WTC11 (cell line): ENCODE measurements around the gene ARHGAP32. TPM values are rescaled to one million over a fixed set of nuclear protein-coding genes. Genes with fewer than 3 reads are reported as not detected.

Source experiments
- ATAC-seq: fragments of 200-7000 bp; cut with Tn5 transposase; 2 replicates; pipeline ENCODE4 v1.10.0; 2021; ENCODE audit warnings: mild to moderate bottlenecking, moderate library complexity
- CTCF ChIA-PET: fragments of 300-600 bp; sonication (Branson Sonifier 250); formaldehyde crosslinking; loops from one replicate; lab custom pipeline; 2021; ENCODE audit warnings: antibody characterized with exemption; lab: Charles Lee
- POLR2A ChIA-PET: fragments of 350-600 bp; sonication (Branson Sonifier 250); formaldehyde crosslinking; loops from one replicate; lab custom pipeline; 2021; ENCODE audit warnings: antibody characterized with exemption; lab: Charles Lee
- DNase-seq: peaks from one replicate; pipeline ENCODE4 v3.0.0; 2021; ENCODE audit warnings: low spot score
- H3K27ac Mint-ChIP-seq: 2 replicates; pipeline ENCODE4 v1.8.0; 2021; ENCODE audit warnings: mixed read lengths
- H3K27me3 Mint-ChIP-seq: 2 replicates; pipeline ENCODE4 v1.8.0; 2021; ENCODE audit warnings: low read depth, mild to moderate bottlenecking, moderate library complexity, mixed read lengths
- H3K36me3 Mint-ChIP-seq: 2 replicates; pipeline ENCODE4 v1.8.0; 2021; ENCODE audit warnings: mixed read lengths
- H3K4me1 Mint-ChIP-seq: 2 replicates; pipeline ENCODE4 v1.8.0; 2022; ENCODE audit warnings: mixed read lengths
- H3K4me3 Mint-ChIP-seq: 2 replicates; pipeline ENCODE4 v1.8.0; 2021; ENCODE audit warnings: mild to moderate bottlenecking, moderate library complexity, mixed read lengths
- H3K9me3 Mint-ChIP-seq: 2 replicates; pipeline ENCODE4 v1.8.0; 2021; ENCODE audit warnings: mixed read lengths
- ATF6 ChIP-seq: sonication (generic); formaldehyde crosslinking; IDR thresholded peaks from 2 replicates; pipeline ENCODE4 v1.8.1; 2023; ENCODE audit warnings: mild to moderate bottlenecking, missing genetic modification reagents
- E2F1 ChIP-seq: sonication (generic); formaldehyde crosslinking; IDR thresholded peaks from 2 replicates; pipeline ENCODE4 v1.8.0; 2022; ENCODE audit warnings: mild to moderate bottlenecking, missing genetic modification reagents
- ELF4 ChIP-seq: sonication (generic); formaldehyde crosslinking; IDR thresholded peaks from 2 replicates; pipeline ENCODE4 v1.8.1; 2022; ENCODE audit warnings: low read depth, mild to moderate bottlenecking, moderate library complexity, missing genetic modification reagents
- FOXK1 ChIP-seq: sonication (generic); formaldehyde crosslinking; IDR thresholded peaks from 2 replicates; pipeline ENCODE4 v1.8.0; 2022; ENCODE audit warnings: mild to moderate bottlenecking, moderate library complexity, missing genetic modification reagents
- HMGA2 ChIP-seq: fragments of 250-450 bp; sonication (Bioruptor Pico); IDR thresholded peaks from 2 replicates; pipeline ENCODE4 v1.4.0; 2021; ENCODE audit warnings: mild to moderate bottlenecking, moderate library complexity
- IRF1 ChIP-seq: sonication (generic); formaldehyde crosslinking; IDR thresholded peaks from 2 replicates; pipeline ENCODE4 v1.8.0; 2023; ENCODE audit warnings: missing genetic modification reagents
- JUN ChIP-seq: sonication (generic); formaldehyde crosslinking; IDR thresholded peaks from 2 replicates; pipeline ENCODE4 v1.8.0; 2023; ENCODE audit warnings: mild to moderate bottlenecking, missing genetic modification reagents
- NR1H2 ChIP-seq: sonication (generic); formaldehyde crosslinking; IDR thresholded peaks from 2 replicates; pipeline ENCODE4 v1.9.0; 2021; ENCODE audit warnings: mild to moderate bottlenecking, moderate library complexity, missing genetic modification reagents
- NR3C1 ChIP-seq: sonication (generic); formaldehyde crosslinking; conservative IDR thresholded peaks from 2 replicates; pipeline ENCODE4 v1.8.1; 2023; ENCODE audit warnings: low read depth, mild to moderate bottlenecking, missing genetic modification reagents
- SMAD4 ChIP-seq: sonication (generic); formaldehyde crosslinking; IDR thresholded peaks from 2 replicates; pipeline ENCODE4 v1.8.0; 2022; ENCODE audit warnings: mild to moderate bottlenecking, missing genetic modification reagents
- SOX15 ChIP-seq: fragments of 250-450 bp; sonication (Bioruptor Pico); IDR thresholded peaks from 2 replicates; pipeline ENCODE4 v1.9.0; 2021; ENCODE audit warnings: mild to moderate bottlenecking
- TCF7 ChIP-seq: sonication (generic); formaldehyde crosslinking; IDR thresholded peaks from 2 replicates; pipeline ENCODE4 v1.8.0; 2022; ENCODE audit warnings: mild to moderate bottlenecking, low read depth, missing genetic modification reagents, moderate library complexity
- TEAD4 ChIP-seq: sonication (generic); formaldehyde crosslinking; IDR thresholded peaks from 2 replicates; pipeline ENCODE4 v1.8.0; 2022; ENCODE audit warnings: mild to moderate bottlenecking, missing genetic modification reagents
- USF2 ChIP-seq: sonication (generic); formaldehyde crosslinking; IDR thresholded peaks from 2 replicates; pipeline ENCODE4 v1.8.1; 2023; ENCODE audit warnings: mild to moderate bottlenecking, missing genetic modification reagents, moderate library complexity
- ZNF416 ChIP-seq: fragments of 250-450 bp; sonication (Bioruptor Pico); IDR thresholded peaks from 2 replicates; pipeline ENCODE4 v1.9.0; 2021; ENCODE audit warnings: mild to moderate bottlenecking, inconsistent platforms
- ZNF532 ChIP-seq: fragments of 250-450 bp; sonication (Bioruptor Pico); IDR thresholded peaks from 2 replicates; pipeline ENCODE4 v1.9.0; 2021; ENCODE audit warnings: mild to moderate bottlenecking, borderline replicate concordance
- ZNF671 ChIP-seq: fragments of 250-450 bp; sonication (Bioruptor Pico); IDR thresholded peaks from 2 replicates; pipeline ENCODE4 v1.8.0; 2021; ENCODE audit warnings: mild to moderate bottlenecking
- total RNA-seq: library from RNA; stranded (reverse); gene quantifications from 3 replicates; pipeline ENCODE4 v1.2.3, GENCODE V29; 2021
- TF ChIP-seq, protein P1 (sequence below): sonication (generic); formaldehyde crosslinking; IDR thresholded peaks from 2 replicates; pipeline ENCODE4 v1.8.1; 2022; ENCODE audit warnings: mild to moderate bottlenecking, missing genetic modification reagents, moderate library complexity, borderline replicate concordance
- TF ChIP-seq, protein P2 (sequence below): sonication (generic); formaldehyde crosslinking; IDR thresholded peaks from 2 replicates; pipeline ENCODE4 v1.8.1; 2023; ENCODE audit warnings: mild to moderate bottlenecking, missing genetic modification reagents, borderline replicate concordance

Gene ARHGAP32
- total RNA-seq, 1 experiment from 2014 or later: 25.6 TPM

GRCh38 chr11:129021295-129021694 is 170.8 kb downstream of the ARHGAP32 start:
- no peaks in the 10 kb centered on the region for H3K9me3 Mint-ChIP-seq
- no peak overlapping the region for H3K27ac Mint-ChIP-seq
- ChIA-PET POLR2A (no interaction called here), CTCF (no interaction called here)
- no peaks in the 10 kb centered on the region for H3K27me3 Mint-ChIP-seq
- DNase-seq (no peak), ATAC-seq (no peak)
- H3K36me3 Mint-ChIP-seq: no peaks in the 10 kb centered on the region
- no peak overlapping the region for H3K4me3 Mint-ChIP-seq
- H3K4me1 Mint-ChIP-seq: peaks cover 12% of the 10 kb centered on the region
- TF ChIP-seq ELF4 (CRISPR knock-in tag): no peak
- TF ChIP-seq ZNF671 (CRISPR knock-in tag): no peak

GRCh38 chr11:129018991-129019390 is 173.1 kb downstream of the ARHGAP32 start:
- H3K27ac Mint-ChIP-seq: no peak overlapping the region
- no peaks in the 10 kb centered on the region for H3K36me3 Mint-ChIP-seq
- no peaks in the 10 kb centered on the region for H3K27me3 Mint-ChIP-seq
- ATAC-seq: peak; percentile 68
- no peak overlapping the region for H3K4me3 Mint-ChIP-seq
- H3K4me1 Mint-ChIP-seq: peaks cover 5% of the 10 kb centered on the region
- CTCF ChIA-PET: no interaction called here
- POLR2A ChIA-PET: no interaction called here
- DNase-seq: no peak
- H3K9me3 Mint-ChIP-seq: no peaks in the 10 kb centered on the region
- TF ChIP-seq SMAD4 (CRISPR knock-in tag): no peak
- TF ChIP-seq NR3C1: no peak
- no peak for TF ChIP-seq ZNF671 (CRISPR knock-in tag)
- TF ChIP-seq TEAD4 (CRISPR knock-in tag): no peak
- TF ChIP-seq, protein P1, sequence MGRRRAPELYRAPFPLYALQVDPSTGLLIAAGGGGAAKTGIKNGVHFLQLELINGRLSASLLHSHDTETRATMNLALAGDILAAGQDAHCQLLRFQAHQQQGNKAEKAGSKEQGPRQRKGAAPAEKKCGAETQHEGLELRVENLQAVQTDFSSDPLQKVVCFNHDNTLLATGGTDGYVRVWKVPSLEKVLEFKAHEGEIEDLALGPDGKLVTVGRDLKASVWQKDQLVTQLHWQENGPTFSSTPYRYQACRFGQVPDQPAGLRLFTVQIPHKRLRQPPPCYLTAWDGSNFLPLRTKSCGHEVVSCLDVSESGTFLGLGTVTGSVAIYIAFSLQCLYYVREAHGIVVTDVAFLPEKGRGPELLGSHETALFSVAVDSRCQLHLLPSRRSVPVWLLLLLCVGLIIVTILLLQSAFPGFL (CRISPR knock-in tag): no peak
- no peak for TF ChIP-seq NR1H2 (CRISPR knock-in tag)
- TF ChIP-seq HMGA2 (CRISPR knock-in tag): no peak
- no peak for TF ChIP-seq IRF1 (CRISPR knock-in tag)
- no peak for TF ChIP-seq ZNF416

GRCh38 chr11:129018126-129018525 is 174.0 kb downstream of the ARHGAP32 start:
- no peaks in the 10 kb centered on the region for H3K4me1 Mint-ChIP-seq
- no peak overlapping the region for H3K27ac Mint-ChIP-seq
- H3K9me3 Mint-ChIP-seq: no peaks in the 10 kb centered on the region
- POLR2A ChIA-PET: no interaction called here
- H3K36me3 Mint-ChIP-seq: no peaks in the 10 kb centered on the region
- H3K4me3 Mint-ChIP-seq: no peak overlapping the region
- DNase-seq (no peak), ATAC-seq (no peak)
- H3K27me3 Mint-ChIP-seq: no peaks in the 10 kb centered on the region
- CTCF ChIA-PET: no interaction called here
- TF ChIP-seq, protein P2, sequence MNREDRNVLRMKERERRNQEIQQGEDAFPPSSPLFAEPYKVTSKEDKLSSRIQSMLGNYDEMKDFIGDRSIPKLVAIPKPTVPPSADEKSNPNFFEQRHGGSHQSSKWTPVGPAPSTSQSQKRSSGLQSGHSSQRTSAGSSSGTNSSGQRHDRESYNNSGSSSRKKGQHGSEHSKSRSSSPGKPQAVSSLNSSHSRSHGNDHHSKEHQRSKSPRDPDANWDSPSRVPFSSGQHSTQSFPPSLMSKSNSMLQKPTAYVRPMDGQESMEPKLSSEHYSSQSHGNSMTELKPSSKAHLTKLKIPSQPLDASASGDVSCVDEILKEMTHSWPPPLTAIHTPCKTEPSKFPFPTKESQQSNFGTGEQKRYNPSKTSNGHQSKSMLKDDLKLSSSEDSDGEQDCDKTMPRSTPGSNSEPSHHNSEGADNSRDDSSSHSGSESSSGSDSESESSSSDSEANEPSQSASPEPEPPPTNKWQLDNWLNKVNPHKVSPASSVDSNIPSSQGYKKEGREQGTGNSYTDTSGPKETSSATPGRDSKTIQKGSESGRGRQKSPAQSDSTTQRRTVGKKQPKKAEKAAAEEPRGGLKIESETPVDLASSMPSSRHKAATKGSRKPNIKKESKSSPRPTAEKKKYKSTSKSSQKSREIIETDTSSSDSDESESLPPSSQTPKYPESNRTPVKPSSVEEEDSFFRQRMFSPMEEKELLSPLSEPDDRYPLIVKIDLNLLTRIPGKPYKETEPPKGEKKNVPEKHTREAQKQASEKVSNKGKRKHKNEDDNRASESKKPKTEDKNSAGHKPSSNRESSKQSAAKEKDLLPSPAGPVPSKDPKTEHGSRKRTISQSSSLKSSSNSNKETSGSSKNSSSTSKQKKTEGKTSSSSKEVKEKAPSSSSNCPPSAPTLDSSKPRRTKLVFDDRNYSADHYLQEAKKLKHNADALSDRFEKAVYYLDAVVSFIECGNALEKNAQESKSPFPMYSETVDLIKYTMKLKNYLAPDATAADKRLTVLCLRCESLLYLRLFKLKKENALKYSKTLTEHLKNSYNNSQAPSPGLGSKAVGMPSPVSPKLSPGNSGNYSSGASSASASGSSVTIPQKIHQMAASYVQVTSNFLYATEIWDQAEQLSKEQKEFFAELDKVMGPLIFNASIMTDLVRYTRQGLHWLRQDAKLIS (CRISPR knock-in tag): no peak
- TF ChIP-seq ZNF532 (CRISPR knock-in tag): no peak
- no peak for TF ChIP-seq E2F1 (CRISPR knock-in tag)
- TF ChIP-seq NR1H2 (CRISPR knock-in tag): no peak
- TF ChIP-seq HMGA2 (CRISPR knock-in tag): no peak
- no peak for TF ChIP-seq FOXK1 (CRISPR knock-in tag)
- no peak for TF ChIP-seq NR3C1
- no peak for TF ChIP-seq USF2
- TF ChIP-seq SOX15: no peak
- TF ChIP-seq TCF7 (CRISPR knock-in tag): no peak
- no peak for TF ChIP-seq JUN (CRISPR knock-in tag)
- TF ChIP-seq ATF6: no peak
